HG02759 (cell line): ENCODE data around the gene PARPBP.
"Not testable (repeated sequence)": the region's sequence is repeated elsewhere in the genome, so short reads cannot be mapped to it uniquely, and the experiment has no call there.

Experiments
- ATAC-seq: cut with Tn5 transposase; IDR thresholded peaks from one replicate; pipeline ENCODE4 v1.9.1; 2021; ENCODE audit warnings: mild to moderate bottlenecking, moderate library complexity; ENCODE audit not compliant: unreplicated experiment

The PARPBP gene

GRCh38 chr12:102147062-102147587, 27.1 kb downstream of the PARPBP start:
- ATAC-seq, result not testable (repeated sequence)

GRCh38 chr12:102155206-102155605, 35.2 kb downstream of the PARPBP start:
- ATAC-seq, result not testable (repeated sequence)

GRCh38 chr12:102163383-102163782, 43.4 kb downstream of the PARPBP start:
- no peak for ATAC-seq

- peak; percentile 73 for ATAC-seq
These were observed 48.0 kb downstream of the PARPBP start for GRCh38 chr12:102167821-102168604.

GRCh38 chr12:102169922-102170621, 50.1 kb downstream of the PARPBP start:
- no peak for ATAC-seq

- no peak for ATAC-seq
These were observed 52.0 kb downstream of the PARPBP start for GRCh38 chr12:102171951-102172350.

GRCh38 chr12:102172436-102172835, 52.5 kb downstream of the PARPBP start:
- ATAC-seq, result no peak

- ATAC-seq, result no peak
These were observed 54.1 kb downstream of the PARPBP start for GRCh38 chr12:102174117-102174516.

GRCh38 chr12:102174761-102175160, 54.8 kb downstream of the PARPBP start:
- ATAC-seq, result no peak

- ATAC-seq, result no peak
These were observed 62.7 kb downstream of the PARPBP start for GRCh38 chr12:102182635-102183034.

- ATAC-seq, result no peak
These were observed 75.8 kb downstream of the PARPBP start for GRCh38 chr12:102195826-102196225.

- ATAC-seq, result peak; percentile 65
These were observed 77.8 kb downstream of the PARPBP start, which contains the start of gene PMCH for GRCh38 chr12:102197789-102198188. PMCH (minus strand) TSS chr12:102197833; CDS start chr12:102197770, 63 bp downstream.

- no peak for ATAC-seq
These were observed 81.6 kb downstream of the PARPBP start for GRCh38 chr12:102201436-102202061.

GRCh38 chr12:102202556-102202955, 82.6 kb downstream of the PARPBP start:
- no peak for ATAC-seq

- no peak for ATAC-seq
These were observed 84.0 kb downstream of the PARPBP start for GRCh38 chr12:102204025-102204424.

- ATAC-seq, result no peak
These were observed 96.2 kb downstream of the PARPBP start for GRCh38 chr12:102215992-102216691.

GRCh38 chr12:102220736-102221135, 100.8 kb downstream of the PARPBP start:
- no peak for ATAC-seq

- no peak for ATAC-seq
These were observed 108.0 kb downstream of the PARPBP start for GRCh38 chr12:102227954-102228353.

GRCh38 chr12:102232036-102232435, 112.1 kb downstream of the PARPBP start:
- ATAC-seq, result no peak

- no peak for ATAC-seq
These were observed 112.5 kb downstream of the PARPBP start for GRCh38 chr12:102232446-102232845.

- ATAC-seq, result no peak
These were observed 114.6 kb downstream of the PARPBP start for GRCh38 chr12:102234599-102234998.
